NCI-H1105 (cell line): ENCODE data around the gene DNAH9.

Experiments
- DNase-seq: peaks from one replicate; lab custom pipeline; 2025; lab: John Stamatoyannopoulos, UW

DNAH9 gene

DNA sequence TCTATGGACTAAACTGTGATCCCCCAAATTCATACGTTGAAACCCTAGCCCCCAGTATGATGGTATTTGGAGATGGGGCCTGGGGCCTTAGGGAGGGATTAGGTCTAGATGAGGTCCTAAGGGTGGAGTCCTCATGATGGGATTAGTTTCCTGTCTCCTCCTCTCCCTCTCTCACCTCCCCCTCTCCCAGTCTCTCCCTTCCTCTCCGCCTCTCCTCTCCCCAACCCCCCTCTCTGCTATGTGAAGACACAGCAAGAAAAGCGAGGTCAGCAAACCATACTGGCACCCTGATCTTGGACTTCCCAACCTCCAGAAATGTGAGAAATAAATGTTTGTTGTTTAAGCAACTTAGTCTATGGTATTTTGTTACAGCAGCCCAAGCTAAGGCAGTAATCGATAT lies 383.6 kb downstream of the DNAH9 start:
- DNase-seq, result no peak

- no peak for DNase-seq
Observed at GRCh38 chr17:11986179-11986941, 388.1 kb downstream of the DNAH9 start.

DNA sequence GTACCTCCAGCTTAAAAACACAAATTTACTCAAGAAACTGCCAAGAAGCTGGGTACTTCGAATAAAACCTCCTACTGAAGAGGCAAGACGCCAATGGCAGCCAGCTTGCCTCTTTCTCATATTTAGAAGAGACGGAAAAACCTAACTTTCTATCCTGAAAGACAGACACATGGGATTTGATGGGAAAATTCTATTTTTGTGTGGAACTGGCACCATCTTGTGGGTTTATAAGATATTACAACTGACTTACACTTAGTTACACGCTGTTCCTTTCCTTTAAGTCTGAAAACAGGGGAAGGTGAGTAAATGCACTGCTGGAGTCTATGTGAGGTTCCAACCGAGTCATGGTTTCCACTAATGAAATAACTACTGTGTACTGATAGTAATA lies 388.7 kb downstream of the DNAH9 start:
- peak; percentile 27 for DNase-seq

GRCh38 chr17:11990363-11990983 lies 392.2 kb downstream of the DNAH9 start:
- no peak for DNase-seq

GRCh38 chr17:11991461-11991860 lies 393.2 kb downstream of the DNAH9 start:
- no peak for DNase-seq

GRCh38 chr17:11996722-11997146 lies 398.5 kb downstream of the DNAH9 start:
- peak; percentile 64 for DNase-seq

DNA sequence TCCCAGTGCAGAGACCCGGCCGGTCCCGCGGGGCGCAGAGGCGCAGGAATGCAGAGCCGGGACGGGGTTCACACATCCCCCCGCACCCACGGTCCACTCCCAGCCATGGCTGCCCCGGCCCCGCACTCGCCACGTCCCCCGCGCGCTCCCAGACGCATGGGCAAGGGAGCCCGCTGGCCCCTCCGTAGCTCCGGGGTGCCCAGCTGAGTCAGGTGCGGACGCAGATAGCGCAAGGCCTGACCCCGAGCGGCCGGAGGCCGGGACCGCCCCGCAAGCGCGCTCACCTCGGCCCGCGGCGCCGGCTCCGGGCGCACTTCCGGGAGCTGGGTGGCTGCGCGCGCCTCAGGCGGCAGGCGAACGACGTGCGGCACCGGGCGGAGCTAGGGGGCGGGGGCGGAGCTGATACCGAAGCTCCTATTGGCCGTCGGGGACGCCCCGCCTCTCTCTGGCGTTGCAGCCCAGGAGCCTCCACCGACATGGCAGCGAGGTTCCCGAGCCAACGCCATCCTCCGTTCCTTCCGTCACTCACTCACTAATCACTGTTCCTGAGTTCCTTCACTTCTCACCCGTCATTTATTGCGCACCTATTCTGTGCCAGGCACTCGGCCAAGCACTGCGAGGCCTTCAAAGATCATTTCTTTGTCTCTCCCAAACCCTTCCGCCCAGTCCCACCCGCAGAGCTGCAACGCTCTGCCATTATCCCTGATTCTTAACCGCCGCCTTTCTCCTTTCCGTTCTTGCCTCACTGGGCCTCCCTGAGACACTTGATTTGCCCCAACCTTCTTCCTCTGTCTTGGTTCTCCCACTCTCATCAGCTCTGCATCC lies 399.1 kb downstream of the DNAH9 start, which contains the start of gene ZNF18:
ZNF18 (minus strand) TSS at position 329 of the 825 bp plus-strand sequence. CDS start 4,646 bp downstream, outside the sequence.
- peak; percentile 98 for DNase-seq

GRCh38 chr17:11997972-11998233 lies 399.6 kb downstream of the DNAH9 start:
- no peak for DNase-seq

- no peak for DNase-seq
Observed at GRCh38 chr17:11999696-12000095, 401.4 kb downstream of the DNAH9 start.

GRCh38 chr17:12007466-12007865 lies 409.2 kb downstream of the DNAH9 start:
- DNase-seq, result no peak
